Activated effector memory CD4-positive, alpha-beta T cell treated with Interleukin-2 at 50 U/mL for 16 hours (primary cell): Measurements from ENCODE around the gene ITGAL.
"Not testable (repeated sequence)": the region's sequence is repeated elsewhere in the genome, so short reads cannot be mapped to it uniquely, and the experiment has no call there.

Source experiments
- DNase-seq: peaks from one replicate; pipeline ENCODE4 v3.0.0-alpha.2; 2020

Gene ITGAL

DNA sequence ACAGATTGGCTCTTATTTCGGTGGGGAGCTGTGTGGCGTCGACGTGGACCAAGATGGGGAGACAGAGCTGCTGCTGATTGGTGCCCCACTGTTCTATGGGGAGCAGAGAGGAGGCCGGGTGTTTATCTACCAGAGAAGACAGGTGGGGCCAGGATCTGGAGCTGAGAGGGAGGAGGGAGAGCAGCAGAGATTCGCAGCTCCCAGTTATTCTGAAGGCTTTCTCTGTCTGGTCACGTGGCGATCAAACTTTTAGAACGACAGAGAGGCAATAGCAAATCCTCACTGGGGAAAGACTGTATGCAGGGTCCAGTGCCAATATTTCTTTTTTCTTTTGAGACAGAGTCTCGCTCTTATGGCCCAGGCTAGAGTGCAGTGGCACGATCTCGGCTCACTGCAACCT, 22.2 kb downstream of the ITGAL start:
- DNase-seq = no peak

DNA sequence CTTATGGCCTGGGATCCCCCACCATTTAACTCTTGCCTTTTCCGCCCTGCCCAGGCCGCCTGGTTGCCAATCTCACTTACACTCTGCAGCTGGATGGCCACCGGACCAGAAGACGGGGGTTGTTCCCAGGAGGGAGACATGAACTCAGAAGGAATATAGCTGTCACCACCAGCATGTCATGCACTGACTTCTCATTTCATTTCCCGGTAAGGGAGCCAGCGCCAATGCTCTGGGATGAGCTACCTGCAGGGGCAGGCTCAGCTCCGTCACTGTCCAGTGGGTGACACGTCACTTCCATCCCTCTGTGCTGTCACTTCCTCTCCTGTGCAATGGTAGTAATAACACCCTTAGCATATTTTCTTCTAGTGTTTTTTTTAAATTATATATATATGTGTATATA, 26.7 kb downstream of the ITGAL start:
- DNase-seq = no peak

DNA sequence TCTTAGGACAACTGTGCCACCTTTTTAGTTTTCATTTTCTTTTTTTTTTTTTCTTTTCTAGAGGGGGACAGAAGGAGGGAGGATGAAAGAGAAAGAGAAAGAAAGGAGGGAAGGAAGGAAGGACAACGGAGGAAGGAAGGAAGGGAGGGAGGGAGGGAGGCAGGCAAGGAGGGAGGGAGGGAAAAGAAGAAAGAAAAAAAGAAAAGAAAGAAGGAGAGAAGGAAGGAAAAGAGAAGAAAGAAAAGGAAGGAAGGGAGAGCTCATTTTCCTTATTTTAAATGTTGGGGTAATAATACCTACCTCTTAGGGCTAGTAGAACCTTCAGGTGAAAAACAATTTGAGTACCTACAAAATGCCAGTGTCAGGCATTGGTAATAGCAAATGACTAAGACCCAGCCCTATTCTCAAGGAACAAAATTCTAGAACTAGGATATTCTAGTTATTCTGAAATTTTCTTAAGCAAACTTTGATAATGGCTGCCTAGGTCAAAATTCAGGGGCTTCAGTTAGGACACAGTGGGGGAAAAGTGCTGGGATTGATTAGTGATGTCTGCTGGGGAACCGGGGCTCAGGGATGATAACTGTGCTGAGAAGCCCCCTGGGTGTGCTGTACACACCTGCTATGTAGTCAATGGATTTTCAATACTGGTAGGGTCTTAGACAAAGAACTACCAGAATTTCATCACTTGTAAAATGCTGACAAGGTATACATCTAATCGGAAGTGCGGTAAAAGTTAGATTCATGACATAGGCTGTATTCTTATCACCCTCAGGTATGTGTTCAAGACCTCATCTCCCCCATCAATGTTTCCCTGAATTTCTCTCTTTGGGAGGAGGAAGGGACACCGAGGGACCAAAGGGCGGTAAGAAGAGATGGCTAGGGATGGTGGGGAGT, 31.1 kb downstream of the ITGAL start:
- DNase-seq = no peak

DNA sequence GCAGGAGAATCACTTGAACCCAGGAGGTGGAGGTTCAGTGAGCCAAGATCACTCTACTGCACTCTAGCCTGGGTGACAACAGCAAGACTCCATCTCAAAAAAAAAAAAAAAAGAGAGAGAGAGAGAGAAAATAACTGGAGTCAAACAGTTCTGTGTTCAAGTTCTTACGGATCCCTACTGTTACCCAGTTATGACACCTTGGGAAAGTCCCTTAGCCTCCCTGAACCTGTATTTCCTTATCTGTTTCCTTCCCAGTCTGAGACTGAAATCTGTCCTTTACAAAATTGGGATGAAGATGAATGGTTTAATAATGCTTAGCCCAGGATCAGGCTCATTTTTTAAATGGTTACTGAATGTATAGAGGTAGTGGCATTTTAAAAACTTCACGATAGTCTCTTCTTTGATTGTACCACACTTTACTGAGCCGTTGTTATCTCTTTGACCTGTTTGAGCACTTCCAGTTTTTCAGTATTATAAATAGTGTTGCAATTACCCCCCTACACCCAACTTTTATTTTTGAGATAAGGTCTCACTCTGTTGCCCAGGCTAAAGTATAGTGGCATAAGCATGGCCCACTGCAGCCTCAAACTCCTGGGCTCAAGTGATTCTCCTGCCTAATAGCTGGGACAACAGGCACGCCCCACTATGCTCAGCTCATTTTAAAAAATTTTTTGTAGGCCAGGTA, 36.7 kb downstream of the ITGAL start:
- no peak for DNase-seq

DNA sequence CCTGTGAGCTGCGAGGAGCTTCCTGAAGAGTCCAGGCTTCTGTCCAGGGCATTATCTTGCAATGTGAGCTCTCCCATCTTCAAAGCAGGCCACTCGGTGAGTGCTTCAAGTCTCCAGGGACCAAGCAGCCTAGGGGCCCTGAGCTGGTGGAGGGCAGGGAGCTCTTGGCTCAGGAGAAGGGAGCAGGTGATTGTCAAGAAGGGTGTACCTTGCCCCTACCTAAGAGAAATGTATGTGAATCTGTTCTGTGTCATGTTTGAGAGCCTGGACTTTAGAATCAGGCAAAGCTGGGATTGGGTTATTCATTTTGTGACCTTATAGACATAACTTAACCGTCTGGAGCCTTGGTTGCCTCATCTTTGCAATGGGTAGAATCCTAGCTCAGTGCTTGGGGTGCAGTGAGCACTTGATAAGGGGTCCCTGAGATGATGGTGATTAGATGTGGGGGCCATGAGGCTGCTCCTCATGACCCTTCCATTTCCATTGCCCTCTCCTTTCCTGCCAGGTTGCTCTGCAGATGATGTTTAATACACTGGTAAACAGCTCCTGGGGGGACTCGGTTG, 37.9 kb downstream of the ITGAL start:
- DNase-seq = no peak

GRCh38 chr16:30511509-30511908, 39.0 kb downstream of the ITGAL start:
- no peak for DNase-seq

DNA sequence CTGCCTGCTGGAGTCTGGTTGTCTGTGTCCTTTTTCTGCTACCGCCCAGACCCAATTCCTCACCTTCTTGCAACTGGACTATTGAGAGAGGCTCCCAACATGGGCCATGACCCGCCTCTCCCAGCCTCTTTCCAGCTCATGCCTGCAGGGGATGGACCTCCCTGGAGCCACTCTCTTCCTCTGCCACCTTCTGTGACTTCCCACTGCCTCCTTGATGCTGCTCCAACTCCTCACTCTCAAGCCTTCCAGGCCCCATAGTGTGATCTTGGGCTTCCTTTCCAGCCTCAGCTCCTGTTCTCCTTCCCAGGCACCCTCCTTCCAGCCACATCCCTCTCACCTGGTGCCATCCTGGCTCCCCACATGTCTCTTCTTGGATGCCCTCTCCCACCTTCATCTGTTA, 42.7 kb downstream of the ITGAL start:
- DNase-seq = no peak

DNA sequence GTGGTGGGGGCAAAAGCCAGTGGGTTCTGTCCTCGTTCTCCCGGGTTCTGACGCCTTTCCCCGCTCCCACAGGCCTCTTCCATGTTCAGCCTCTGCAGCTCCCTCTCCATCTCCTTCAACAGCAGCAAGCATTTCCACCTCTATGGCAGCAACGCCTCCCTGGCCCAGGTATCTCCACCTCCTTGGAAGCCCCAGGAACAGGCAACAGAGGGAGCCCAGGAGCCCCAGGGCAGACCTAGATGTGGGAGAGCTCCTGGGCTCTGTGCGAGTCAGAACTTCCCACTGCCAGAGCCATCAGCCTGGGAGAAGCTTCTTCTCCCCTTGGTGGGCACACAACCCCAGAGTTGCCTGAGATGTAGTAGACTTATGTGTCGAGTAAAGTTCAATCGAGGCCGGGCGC, 46.0 kb downstream of the ITGAL start:
- DNase-seq = no peak

- DNase-seq = no peak
Observed at GRCh38 chr16:30519120-30520049, 46.8 kb downstream of the ITGAL start.

- DNase-seq = no peak
Observed at GRCh38 chr16:30521476-30521872, 48.9 kb downstream of the ITGAL start.

- no peak for DNase-seq
Observed at GRCh38 chr16:30521873-30522641, 49.5 kb downstream of the ITGAL start.

GRCh38 chr16:30522702-30523463, 50.3 kb downstream of the ITGAL start:
- DNase-seq = not testable (repeated sequence)

DNA sequence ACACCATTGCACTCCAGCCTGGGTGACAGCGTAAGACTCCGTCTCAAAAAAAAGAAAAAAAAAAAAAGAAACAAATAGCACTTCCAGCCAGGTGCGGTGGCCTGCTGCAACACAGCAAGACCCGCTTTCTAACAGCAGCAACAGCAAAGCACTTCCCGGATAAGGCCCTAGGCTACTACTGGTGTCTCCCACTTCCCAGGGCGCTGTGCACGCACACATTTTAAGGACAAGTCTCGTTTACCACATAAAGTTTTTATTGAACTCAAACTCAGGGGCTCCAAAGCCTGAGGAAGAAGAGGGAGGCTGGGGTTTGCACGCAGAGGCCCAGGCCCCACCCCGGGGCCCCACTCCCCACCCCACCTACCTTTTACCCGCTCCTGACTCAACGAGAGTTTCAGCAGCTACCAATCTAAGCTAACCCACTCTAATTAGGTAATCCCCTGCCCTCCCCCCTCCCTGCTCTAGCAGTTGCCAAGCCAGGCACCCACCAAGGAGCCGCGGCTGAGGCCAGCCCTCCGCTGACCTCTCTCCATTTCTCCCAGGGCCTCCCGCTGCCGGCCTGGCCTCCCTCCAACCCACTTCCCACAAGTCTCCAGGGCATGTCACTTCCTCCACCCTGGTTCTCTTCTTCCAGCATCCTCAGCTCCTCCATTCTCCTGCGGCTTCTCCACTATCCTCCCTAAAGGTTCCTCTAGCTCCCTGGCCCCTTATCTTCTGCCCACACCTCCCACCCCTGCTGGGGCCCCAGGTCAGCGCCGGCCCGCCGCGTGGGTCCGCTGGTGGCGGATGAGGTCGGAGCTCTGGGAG, 51.4 kb downstream of the ITGAL start:
- no peak for DNase-seq

- no peak for DNase-seq
Observed at GRCh38 chr16:30524575-30525568, 52.3 kb downstream of the ITGAL start.

DNA sequence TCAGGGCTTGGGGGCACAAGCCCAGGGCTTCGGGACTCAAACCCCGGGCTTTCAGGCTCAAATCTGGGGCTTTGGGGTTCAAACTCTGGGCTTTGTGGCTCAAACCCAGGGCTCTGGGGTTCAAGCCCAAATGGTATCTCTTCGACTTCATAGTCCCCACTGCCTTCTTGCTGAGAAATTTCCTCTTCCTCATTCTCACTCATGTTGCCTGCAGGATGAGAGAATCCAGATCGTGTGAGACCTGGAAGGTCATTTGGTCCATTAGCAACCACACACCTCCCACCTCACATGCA, 53.2 kb downstream of the ITGAL start:
- no peak for DNase-seq

GRCh38 chr16:30526137-30526822, 53.7 kb downstream of the ITGAL start, which contains the start of gene ZNF768:
ZNF768 (minus strand) TSS chr16:30526566; CDS start chr16:30526413, 153 bp downstream.
- DNase-seq = no peak

- DNase-seq = peak; percentile 86
Observed at GRCh38 chr16:30526823-30527634, 54.5 kb downstream of the ITGAL start.
